Thyroid gland (tissue), 4 donors: ENCODE data around the gene IFT81. TPM values are rescaled to one million over a fixed set of nuclear protein-coding genes. Genes with fewer than 3 reads are reported as not detected.

Experiments used
- DNase-seq, 2 donors: peaks; one replicate each; pipeline ENCODE4 v3.0.0-alpha.2; 2019
- H3K27ac ChIP-seq, 3 donors: fragments of 200-600 bp; sonication (generic); 1 replicate in 2 of 3; 2 replicates in 1 of 3; pipeline ENCODE4 v1.5.1; 2016 to 2019; ENCODE audit warnings: mild to moderate bottlenecking in 1 of 3, moderate library complexity in 1 of 3
- H3K27me3 ChIP-seq: fragments of 200-600 bp; sonication (generic); one replicate; pipeline ENCODE4 v1.5.1; 2019
- H3K36me3 ChIP-seq, 2 donors: fragments of 200-600 bp; sonication (generic); one replicate each; pipeline ENCODE4 v1.5.1; 2016 to 2019
- H3K4me1 ChIP-seq, 2 donors: fragments of 200-600 bp; sonication (generic); one replicate each; pipeline ENCODE4 v1.5.1; 2017 to 2019
- H3K4me3 ChIP-seq, 3 donors: fragments of 200-600 bp; sonication (generic); replicated peaks in 1 of 3; 1 replicate in 2 of 3; 2 replicates in 1 of 3; pipeline ENCODE4 v1.5.1; 2016; ENCODE audit warnings: mild to moderate bottlenecking in 1 of 3
- H3K9me3 ChIP-seq: fragments of 200-600 bp; sonication (generic); one replicate; pipeline ENCODE4 v1.5.1; 2017
- POLR2A ChIP-seq, 2 donors: fragments of 450-650 bp; IDR thresholded peaks; one replicate each; pipeline ENCODE4 v1.6.1; 2017; ENCODE audit warnings: antibody characterized with exemption in 2 of 2, mild to moderate bottlenecking in 2 of 2, moderate library complexity in 1 of 2
- WGBS, 2 donors: methylation state at CpG; one replicate each; pipeline ENCODE4 v1.1.5; 2017; 5-methylcytosine and 5-hydroxymethylcytosine counted together
- intact Hi-C: fragments of 100-400 bp; cut with DNase I; formaldehyde crosslinking; loops from one replicate; pipeline ENCODE4 v1.15.1; 2023
- total RNA-seq, 4 donors: library from RNA; depleted of rRNA; stranded (reverse); fragments of >200 nt; gene quantifications; one replicate each; pipeline ENCODE4 v1.2.3, GENCODE V29; 2016
- TF ChIP-seq, protein P1 (sequence below), 6 experiments: fragments of 200-600 bp in 3 of 6; fragments of 450-650 bp in 3 of 6; sonication (generic) in 3 of 6; IDR thresholded peaks; one replicate each; pipeline ENCODE4 v1.5.1; 2016 to 2019; ENCODE audit warnings: antibody characterized with exemption in 6 of 6, mild to moderate bottlenecking in 2 of 6, inconsistent platforms in 1 of 6, moderate library complexity in 1 of 6

The IFT81 gene
- total RNA-seq, 4 donors from 2014 or later = 21.6 to 36.0 (median 29.5) TPM

DNA sequence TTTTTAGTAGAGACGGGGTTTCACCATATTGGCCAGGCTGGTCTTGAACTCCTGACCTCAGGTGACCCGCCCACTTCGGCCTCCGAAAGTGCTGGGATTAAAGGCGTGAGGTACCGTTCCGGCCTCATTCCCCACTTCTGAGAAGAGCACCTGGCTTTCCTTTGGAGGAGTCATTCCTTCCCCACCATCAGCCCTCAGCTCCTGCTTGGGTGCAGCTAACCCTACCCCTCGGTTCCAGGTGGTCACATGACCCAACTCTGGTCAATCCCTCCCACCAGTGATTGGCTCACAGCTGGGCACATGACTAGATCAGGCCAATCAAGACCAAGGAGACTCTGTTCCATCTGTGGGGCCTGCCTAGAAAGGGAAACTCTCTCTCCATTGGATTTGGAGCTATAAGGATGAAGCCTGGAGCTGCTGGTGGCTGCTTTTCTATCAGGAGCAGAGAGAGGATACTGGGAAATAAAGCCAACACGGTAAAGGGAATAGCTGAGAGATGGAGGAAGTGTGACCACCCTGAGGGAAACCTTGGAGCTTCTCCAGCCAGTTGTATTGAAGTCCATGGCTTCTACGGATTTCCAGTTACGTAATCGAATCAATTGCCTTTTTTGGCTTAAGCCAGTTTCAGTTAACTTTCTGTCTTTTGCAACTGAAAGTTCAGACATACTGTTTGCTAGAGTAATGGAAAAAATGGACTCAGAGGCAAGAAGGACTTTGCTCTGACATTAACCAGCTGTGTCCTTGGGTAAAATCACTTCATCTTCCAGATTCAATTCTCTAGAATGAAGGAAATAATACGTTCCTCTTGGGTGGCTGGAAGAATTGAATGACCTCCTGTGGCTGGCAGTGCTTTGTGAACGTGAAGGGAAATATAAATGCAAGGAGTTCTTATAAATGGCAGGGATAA, 19.7 kb upstream of the IFT81 start:
- Histone ChIP-seq H3K4me1 (peaks cover 0 to 29% of the 10 kb centered on the region in 2 donors), H3K36me3 (no peaks in the 10 kb centered on the region), H3K27ac (no peak overlapping the region), H3K9me3 (no peaks in the 10 kb centered on the region), H3K27me3 (no peaks in the 10 kb centered on the region), H3K4me3 (no peak overlapping the region)
- 82 to 89% methylated on average over 11 to 14 of the region's 14 CpGs for WGBS, 2 donors
- intact Hi-C loops = loop anchor here (5.0 kb wide), 2 partner anchors 178 to 328 kb away; partner anchors contain the start of gene ATP2A2
- DNase-seq = no peak
- TF ChIP-seq POLR2A (IDR thresholded peaks at IDR 0.05) = no peak
- TF ChIP-seq, protein P1, sequence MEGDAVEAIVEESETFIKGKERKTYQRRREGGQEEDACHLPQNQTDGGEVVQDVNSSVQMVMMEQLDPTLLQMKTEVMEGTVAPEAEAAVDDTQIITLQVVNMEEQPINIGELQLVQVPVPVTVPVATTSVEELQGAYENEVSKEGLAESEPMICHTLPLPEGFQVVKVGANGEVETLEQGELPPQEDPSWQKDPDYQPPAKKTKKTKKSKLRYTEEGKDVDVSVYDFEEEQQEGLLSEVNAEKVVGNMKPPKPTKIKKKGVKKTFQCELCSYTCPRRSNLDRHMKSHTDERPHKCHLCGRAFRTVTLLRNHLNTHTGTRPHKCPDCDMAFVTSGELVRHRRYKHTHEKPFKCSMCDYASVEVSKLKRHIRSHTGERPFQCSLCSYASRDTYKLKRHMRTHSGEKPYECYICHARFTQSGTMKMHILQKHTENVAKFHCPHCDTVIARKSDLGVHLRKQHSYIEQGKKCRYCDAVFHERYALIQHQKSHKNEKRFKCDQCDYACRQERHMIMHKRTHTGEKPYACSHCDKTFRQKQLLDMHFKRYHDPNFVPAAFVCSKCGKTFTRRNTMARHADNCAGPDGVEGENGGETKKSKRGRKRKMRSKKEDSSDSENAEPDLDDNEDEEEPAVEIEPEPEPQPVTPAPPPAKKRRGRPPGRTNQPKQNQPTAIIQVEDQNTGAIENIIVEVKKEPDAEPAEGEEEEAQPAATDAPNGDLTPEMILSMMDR (IDR thresholded peaks at IDR 0.05) = no peak

DNA sequence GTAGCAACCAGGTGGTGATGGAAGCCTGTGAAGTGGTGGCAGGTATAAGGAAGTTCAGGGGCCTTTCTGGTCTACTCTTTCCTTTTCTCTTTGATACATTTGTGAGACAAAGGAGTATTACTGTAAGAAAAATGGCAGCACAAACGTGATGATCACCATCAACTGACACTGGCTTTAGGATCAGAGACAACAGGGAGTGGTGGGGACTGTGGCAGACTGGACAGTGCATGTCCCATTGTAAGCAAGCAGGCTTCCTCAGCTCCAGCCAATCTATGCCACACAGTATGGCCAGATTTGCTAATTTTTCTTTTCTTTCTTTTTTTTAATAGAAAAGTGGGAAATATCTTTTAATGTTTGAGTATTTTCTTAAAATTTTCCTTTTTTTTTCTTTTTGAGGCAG, 19.0 kb upstream of the IFT81 start:
- Histone ChIP-seq H3K27ac (no peak overlapping the region), H3K9me3 (no peaks in the 10 kb centered on the region), H3K27me3 (no peaks in the 10 kb centered on the region), H3K4me3 (no peak overlapping the region), H3K4me1 (peaks cover 0 to 36% of the 10 kb centered on the region in 2 donors), H3K36me3 (no peaks in the 10 kb centered on the region)
- WGBS, 2 donors = 79 to 92% methylated on average over 1 of the region's 1 CpG
- no peak for DNase-seq
- intact Hi-C loops = no loop called here
- TF ChIP-seq, protein P1 (IDR thresholded peaks at IDR 0.05) = no peak
- TF ChIP-seq POLR2A (IDR thresholded peaks at IDR 0.05) = no peak

- Histone ChIP-seq H3K9me3 (no peaks in the 10 kb centered on the region), H3K27ac (no peak overlapping the region), H3K4me3 (no peak overlapping the region), H3K36me3 (no peaks in the 10 kb centered on the region), H3K27me3 (no peaks in the 10 kb centered on the region), H3K4me1 (peaks cover 0 to 33% of the 10 kb centered on the region in 2 donors)
- DNase-seq = no peak
- 75 to 80% methylated on average over 2 of the region's 2 CpGs for WGBS, 2 donors
- TF ChIP-seq, protein P1 (IDR thresholded peaks at IDR 0.05) = no peak
- no peak for TF ChIP-seq POLR2A (IDR thresholded peaks at IDR 0.05)
- intact Hi-C loops = no loop called here
These were observed 18.2 kb upstream of the IFT81 start for GRCh38 chr12:110105986-110106385.

- WGBS, 2 donors = 61 to 64% methylated on average over 14 of the region's 14 CpGs
- no peak overlapping the region for H3K4me3 ChIP-seq
- H3K36me3 ChIP-seq = no peaks in the 10 kb centered on the region
- H3K9me3 ChIP-seq = no peaks in the 10 kb centered on the region
- TF ChIP-seq, protein P1 (IDR thresholded peaks at IDR 0.05) = no peak
- no peak for TF ChIP-seq POLR2A (IDR thresholded peaks at IDR 0.05)
- peaks cover 4 to 46% of the 10 kb centered on the region in 2 donors for H3K4me1 ChIP-seq
- peak overlapping the region; percentile 30 to 89 (median 89) for H3K27ac ChIP-seq
- DNase-seq = peak; percentile 4 to 19
- H3K27me3 ChIP-seq = no peaks in the 10 kb centered on the region
- intact Hi-C loops = no loop called here
These were observed 16.5 kb upstream of the IFT81 start for GRCh38 chr12:110107369-110108281.
